ENCODE data around the gene MRPL37. TPM values are rescaled to one million over a fixed set of nuclear protein-coding genes. Genes with fewer than 3 reads are reported as not detected.

Gene MRPL37
- total RNA-seq, 1 donor from 2014 or later, result 50.9 TPM

- no peak for DNase-seq (ENCODE audit: low spot score)
These were observed 40.9 kb downstream of the MRPL37 start for GRCh38 chr1:54240741-54241335.

GRCh38 chr1:54241364-54241763, 41.4 kb downstream of the MRPL37 start:
- DNase-seq (ENCODE audit: low spot score), result no peak

DNA sequence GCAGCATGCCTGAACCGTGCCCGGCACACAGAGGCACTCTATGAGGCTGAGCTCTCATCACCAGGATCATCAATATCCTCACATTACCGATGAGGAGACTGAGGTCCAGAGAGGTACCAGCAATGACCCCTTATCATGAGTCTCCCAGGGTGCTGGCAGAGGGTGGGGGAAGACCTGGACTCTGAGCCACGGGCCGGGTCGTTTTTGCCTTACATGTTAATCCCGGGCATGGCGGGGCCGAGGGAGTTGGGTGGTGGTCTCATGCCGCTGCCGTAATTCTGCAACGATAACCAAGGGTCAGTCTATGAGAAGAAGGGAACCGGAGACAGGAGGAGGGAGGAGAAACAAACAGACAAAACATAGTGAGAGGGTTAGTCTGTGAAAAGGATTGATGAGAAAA, 43.1 kb downstream of the MRPL37 start:
- DNase-seq (ENCODE audit: low spot score), result no peak

GRCh38 chr1:54244655-54245054, 44.7 kb downstream of the MRPL37 start:
- no peak for DNase-seq (ENCODE audit: low spot score)

DNA sequence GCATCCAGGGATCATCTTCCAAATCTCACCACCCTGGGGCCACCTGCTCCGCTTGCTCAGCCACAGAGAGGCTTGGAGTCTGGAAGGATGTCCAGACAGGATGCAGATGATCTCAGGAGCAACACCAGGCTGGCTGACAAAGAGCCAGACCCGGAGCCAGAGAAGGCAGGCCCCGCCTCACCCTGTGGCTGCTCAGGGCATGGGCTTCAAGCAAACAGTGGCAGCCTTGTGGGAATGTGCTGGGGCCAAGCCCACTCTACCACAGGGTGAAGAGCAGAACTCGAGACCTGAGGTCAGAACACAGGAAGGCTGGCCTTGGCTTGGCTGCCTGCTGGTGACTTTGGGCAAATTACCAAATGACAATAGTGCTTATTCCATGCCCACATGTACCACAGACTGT, 45.5 kb downstream of the MRPL37 start:
- DNase-seq (ENCODE audit: low spot score), result no peak

DNA sequence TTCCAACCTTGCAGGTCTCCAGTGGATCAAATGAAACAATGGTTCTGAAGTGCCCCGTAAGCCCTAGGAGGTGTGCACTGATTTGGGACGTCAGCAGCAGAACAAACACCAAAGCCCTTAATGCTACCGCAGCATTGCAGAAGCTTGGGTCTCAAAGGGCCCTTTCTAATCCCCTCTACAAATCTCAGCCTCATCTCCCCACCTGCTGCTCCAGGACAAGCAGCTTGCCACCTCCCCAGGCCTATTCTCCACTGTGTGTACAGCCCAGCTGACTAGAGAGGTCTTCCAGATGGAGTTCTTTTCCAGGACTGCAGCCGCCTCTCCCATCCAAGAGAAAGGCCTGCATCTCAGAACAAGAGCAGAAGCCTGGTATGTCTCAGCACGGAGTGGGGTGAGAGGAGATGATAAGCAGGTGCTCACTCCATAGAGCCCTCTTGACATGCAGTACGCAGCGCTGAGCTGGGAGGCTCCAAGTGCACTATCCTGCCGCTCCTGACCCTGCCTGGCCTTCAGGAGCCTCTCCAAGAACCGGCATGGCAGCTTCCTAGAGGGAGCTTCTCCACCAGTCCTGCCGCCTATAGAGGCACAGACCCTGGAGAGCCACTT, 46.3 kb downstream of the MRPL37 start:
- DNase-seq (ENCODE audit: low spot score), result no peak

DNA sequence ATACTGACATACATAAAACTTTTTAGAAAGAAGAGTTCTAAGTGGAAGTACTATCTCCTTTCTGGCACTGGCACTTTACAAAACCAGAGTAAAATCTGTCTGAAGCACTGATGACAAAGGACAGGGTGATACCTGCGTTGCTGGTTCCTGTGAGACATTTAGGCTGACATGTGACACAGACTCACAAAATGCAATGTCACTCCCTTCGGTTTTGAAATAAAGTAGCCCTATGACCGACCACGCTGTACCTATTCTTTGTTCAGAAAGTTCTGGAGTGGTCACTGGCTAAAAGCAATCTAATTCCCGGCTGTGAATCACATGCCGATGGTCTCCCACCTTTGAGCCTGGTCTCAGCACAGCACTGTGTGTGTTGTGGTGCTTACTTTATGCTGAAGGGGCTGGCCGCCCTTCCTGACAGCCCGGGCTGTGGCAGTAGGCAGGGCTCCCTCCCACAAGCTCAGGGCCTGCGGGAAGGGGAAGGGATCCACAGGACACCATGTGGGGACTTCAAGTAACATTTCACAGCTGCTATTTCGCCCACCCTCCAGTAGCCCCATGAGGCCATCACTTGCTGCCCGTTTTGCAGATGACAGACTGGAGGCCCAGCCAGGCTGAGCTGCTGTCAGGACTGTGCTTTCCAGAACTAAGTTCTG, 48.0 kb downstream of the MRPL37 start:
- DNase-seq (ENCODE audit: low spot score), result no peak

- DNase-seq (ENCODE audit: low spot score), result no peak
These were observed 49.0 kb downstream of the MRPL37 start for GRCh38 chr1:54248966-54249365.

- no peak for DNase-seq (ENCODE audit: low spot score)
These were observed 50.0 kb downstream of the MRPL37 start for GRCh38 chr1:54249819-54250435.

DNA sequence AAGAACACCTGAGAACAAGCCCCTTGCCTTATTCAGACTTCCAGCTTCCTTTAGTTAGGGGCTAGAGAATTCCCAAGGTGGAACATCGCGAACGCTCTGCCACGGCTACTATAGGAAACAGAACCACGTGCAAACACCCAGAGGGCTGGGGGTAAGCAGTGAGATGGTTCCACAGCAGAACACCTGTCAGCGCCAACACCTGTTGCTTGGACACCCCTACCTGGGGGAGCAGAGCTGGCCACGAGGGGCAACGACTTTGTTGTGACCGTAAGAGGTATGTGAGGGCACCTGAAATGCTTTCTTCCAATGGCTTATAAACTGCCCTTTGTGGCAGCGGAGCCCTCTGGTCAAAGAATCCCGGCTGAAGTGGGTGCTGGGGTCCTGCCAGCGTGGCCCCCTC, 50.7 kb downstream of the MRPL37 start:
- DNase-seq (ENCODE audit: low spot score), result no peak

DNA sequence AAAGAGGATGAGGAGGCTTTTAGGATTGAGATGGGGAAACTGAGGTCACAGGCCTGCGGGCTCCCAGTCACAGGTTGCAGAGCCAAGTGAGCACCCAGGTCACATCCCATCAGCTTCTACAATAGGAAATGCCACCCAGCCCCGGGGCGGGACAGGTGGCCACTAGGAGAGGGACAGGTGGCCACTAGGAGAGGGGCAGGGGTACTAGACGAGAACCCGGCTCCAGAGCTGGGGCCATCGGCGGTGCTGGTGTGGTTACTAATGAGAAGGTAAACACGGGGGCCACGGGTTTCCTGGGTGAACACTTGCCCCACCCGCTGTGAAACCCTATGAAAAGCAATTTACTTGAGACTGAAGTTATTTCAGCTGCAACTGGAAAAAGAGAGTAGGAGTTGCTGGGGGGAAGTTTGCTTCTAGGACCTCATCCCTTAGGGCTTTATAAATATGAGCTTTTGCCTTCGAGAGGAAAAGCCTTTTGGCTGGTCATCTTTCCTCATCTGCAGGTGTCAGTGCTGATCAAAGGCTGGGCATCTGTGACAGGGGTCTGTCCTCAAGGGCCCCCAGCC, 52.5 kb downstream of the MRPL37 start:
- no peak for DNase-seq (ENCODE audit: low spot score)

DNA sequence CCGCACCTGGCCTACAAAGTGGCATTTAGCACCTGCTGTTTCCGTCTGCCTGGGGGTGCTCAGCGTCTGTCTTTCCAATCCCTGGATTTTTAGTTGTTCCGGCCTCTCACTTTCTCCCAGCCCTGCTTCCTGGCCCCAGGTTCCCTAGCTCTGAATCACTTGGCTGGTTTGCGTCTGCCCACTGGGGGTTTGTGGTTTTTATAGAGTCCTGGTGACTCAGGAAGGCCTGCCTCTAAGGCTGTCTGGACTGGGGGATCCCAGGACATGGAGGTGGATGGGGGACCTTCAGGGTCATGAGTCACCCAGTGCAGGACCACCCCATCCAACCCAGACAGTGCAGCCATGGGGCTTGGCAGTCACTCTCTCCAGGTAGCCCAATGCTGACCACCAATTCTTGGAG, 53.5 kb downstream of the MRPL37 start:
- DNase-seq (ENCODE audit: low spot score), result no peak

DNA sequence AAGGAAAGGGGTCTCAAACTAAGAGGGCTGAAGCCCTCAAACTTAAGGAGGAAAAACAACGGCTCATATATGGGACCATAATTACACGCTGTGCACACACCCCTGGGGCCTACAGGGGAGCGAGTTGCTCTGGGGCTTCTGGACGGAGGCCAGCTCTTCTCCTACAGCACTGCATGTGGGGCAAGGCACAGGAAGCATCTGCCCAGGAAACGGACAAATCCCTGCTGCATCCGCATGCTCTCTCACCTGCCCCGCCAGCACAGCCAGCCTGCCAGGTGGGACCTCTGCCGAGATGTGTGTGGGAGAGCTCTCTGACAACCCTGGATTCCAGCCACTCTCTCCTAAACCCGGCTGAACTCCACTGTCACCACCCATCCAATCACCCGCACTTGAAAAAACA, 54.1 kb downstream of the MRPL37 start:
- no peak for DNase-seq (ENCODE audit: low spot score)

GRCh38 chr1:54255026-54255702, 55.2 kb downstream of the MRPL37 start:
- DNase-seq (ENCODE audit: low spot score), result no peak

DNA sequence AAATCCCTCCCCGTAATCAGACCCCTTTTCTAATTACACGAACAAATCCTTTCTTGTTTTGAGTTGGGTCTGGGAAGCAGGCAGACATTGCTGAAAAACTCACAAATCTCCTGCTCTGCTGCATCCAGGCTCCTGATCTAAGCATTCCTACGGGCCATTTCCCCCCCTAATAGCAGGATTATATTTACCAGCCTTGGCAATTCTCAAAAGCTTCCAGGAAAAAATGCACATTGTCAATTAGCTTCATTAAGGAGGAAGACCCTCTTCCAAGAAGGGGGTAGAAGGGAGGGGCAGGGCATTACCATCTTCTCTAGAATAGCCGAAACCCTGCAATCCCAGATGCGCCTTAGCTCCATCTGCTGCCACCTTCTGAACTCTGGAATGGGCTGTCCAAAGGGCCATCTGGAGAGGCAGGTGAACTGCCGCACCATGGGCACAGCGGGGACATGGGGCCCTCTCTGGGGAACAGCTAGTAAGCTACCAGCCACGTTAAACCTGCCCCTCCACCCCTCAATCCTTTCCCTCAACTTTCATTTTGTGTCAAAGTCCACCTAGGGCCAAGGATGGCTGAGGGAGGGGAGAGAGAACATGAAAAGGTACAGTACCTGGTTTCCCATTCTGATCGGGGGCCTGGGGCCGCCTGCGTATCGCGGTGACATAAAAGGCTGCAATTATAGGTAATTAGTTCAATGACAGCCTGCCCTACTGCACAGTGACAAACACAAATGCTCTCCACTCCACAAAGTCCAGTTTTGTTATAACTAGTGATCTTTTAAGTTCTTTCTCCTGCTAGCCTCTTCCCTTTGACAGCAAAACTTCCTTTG, 56.8 kb downstream of the MRPL37 start:
- DNase-seq (ENCODE audit: low spot score), result no peak

GRCh38 chr1:54257346-54257620, 57.3 kb downstream of the MRPL37 start:
- DNase-seq (ENCODE audit: low spot score), result no peak

- DNase-seq (ENCODE audit: low spot score), result no peak
These were observed 57.9 kb downstream of the MRPL37 start for GRCh38 chr1:54257876-54258275.

DNA sequence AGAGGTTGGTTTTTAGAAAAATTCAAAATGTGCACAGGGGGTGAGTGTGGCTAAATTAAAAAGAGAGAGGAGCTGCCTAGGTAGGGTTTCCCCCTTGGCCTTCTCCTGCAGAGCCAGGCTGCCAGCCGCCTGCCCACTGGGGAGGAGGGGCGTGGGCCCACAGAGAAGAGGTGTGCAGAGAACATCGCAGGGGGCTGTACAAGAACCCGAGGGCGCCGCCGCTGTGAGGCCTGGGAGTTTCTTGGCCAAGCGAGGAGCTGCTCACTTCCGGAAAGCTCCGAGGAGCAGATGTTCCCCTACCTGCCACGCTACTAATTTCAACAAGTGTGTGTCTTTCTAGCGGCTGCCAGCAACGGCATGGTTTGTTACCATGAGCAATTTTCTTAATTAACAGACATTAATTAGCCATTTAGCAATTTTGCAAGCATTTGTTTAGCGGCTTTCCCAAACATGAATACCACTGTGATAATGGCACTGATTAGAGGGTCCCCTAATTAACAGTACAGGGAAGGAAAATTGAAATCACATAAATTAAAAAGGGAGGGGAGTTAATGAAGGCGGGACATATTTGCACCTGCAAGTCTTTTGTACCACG, 59.7 kb downstream of the MRPL37 start:
- DNase-seq (ENCODE audit: low spot score), result no peak

DNA sequence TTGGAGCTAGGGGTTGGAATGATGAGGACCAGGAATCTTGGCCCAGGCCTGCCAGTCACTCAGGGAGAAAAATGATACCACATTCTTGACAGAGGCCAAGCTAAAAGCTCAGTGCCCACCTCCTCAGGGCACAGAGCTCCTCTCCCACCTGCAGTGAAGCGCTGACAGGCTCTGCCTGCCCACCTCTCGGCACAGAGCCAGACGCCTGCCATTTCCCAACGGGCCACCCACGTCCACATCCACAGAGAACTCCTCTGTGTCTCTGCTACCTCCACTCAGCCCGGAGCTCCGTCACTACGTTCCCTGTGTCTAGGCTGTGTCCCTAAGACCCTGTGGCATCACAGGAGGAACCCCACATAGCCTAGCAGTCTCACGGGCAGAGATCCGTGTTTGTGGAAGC, 60.8 kb downstream of the MRPL37 start:
- no peak for DNase-seq (ENCODE audit: low spot score)

DNA sequence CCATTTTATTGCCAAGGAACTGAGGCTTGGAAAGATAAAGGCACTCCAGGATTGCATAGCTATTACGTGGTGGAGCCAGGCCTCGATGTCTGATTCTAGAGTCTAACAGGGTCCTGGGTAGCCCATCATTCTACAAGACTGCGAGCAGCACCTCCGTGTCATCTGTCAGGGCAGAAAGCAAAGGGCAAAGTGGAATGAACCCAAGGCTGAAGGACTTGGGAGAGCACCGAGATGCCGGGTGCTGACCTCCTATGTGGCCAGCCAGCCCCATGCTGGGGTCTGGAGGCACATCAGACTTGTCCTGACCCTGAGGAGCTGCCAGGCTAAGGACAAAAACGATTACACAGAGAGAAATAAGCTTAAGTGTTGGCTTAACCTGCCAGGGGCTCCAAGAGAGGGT, 62.3 kb downstream of the MRPL37 start:
- DNase-seq (ENCODE audit: low spot score), result no peak

DNA sequence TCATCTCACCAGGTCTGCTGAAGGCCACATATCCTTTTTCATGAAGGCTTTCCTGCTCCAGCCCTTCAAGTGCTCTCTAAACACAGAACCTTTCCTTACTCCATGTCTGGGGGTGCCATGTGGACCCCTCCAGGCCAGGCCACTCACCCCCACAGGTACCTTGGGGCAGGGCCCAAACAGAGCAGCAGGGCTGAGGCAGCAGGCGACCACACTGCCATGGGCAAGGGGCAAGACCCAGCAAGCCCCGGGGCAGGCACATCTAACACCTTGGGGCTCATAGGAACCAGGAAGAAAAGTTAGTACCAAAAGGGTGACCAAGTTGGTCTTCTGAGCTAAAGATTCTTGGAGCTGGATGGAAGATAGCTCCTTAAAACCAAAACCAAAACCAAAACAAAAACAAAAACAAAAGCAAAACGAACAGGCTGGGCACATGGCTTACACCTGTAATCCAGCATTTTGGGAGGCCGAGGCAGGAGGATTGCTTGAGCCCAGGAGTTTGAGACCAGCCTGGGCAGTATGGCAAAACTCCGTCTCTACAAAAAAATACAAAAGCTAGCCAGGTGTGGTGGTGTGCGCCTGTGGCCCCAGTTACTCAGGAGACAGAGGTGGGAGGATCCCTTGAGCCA, 63.7 kb downstream of the MRPL37 start:
- DNase-seq (ENCODE audit: low spot score), result no peak
